K562 (cell line): ENCODE measurements around the gene KIF5A. TPM values are rescaled to one million over a fixed set of nuclear protein-coding genes. Genes with fewer than 3 reads are reported as not detected.

Source experiments
- ATAC-seq: fragments of 200-7000 bp; cut with Tn5 transposase; 3 replicates; pipeline ENCODE4 v1.9.1; 2020; ENCODE audit warnings: moderate library complexity
- BruUV-seq: library from RNA; stranded (reverse); fragments of 400-500 nt; replicated peaks from 2 replicates; lab custom pipeline; 2021; lab: Mats Ljungman, UMichigan
- CTCF ChIA-PET: fragments of 300-600 bp; formaldehyde crosslinking; extraction: SDS; loops from one replicate; lab custom pipeline; 2021; ENCODE audit warnings: low intra/inter-chr PET ratio; lab: Yijun Ruan, JAX
- POLR2A ChIA-PET: fragments of 300-600, 350-650 bp; sonication (Branson Sonifier 250); formaldehyde crosslinking; extraction: SDS; loops from one replicate; lab custom pipeline; 2021; ENCODE audit warnings: antibody characterized with exemption, inconsistent platforms; lab: Yijun Ruan, JAX
- DNase-seq, 4 experiments: peaks; one replicate each; pipeline versions ENCODE4 v3.0.0 to v3.0.0-alpha.2; 2011 to 2018; ENCODE audit warnings: low spot score in 3 of 4, mixed read lengths in 3 of 4; ENCODE audit errors: extremely low read depth in 1 of 4
- FAIRE-seq: peaks from 2 replicates; lab custom pipeline; 2011; peaks lifted over from hg19 to GRCh38; lab: Jason Lieb, UNC
- H2AFZ ChIP-seq: 2 replicates; pipeline ENCODE4 v1.6.0; 2011; ENCODE audit warnings: low read depth, low read length, control low read depth, inconsistent platforms
- H3K27ac ChIP-seq: fragments of 200-600 bp; 3 replicates; pipeline ENCODE4 v1.8.0; 2011; ENCODE audit warnings: low read depth, mild to moderate bottlenecking, control low read depth, inconsistent platforms, low read length, moderate library complexity, mixed read lengths; ENCODE audit errors: extremely low read depth
- H3K27me3 ChIP-seq, 2 experiments: fragments of 300-600 bp in 1 of 2; 2 replicates in 1 of 2; 3 replicates in 1 of 2; pipeline versions ENCODE4 v1.6.0 to v1.8.0; 2011; ENCODE audit warnings: inconsistent platforms in 2 of 2, low read length in 2 of 2, mild to moderate bottlenecking in 1 of 2, mixed read lengths in 1 of 2, moderate library complexity in 1 of 2; ENCODE audit not compliant: control insufficient read depth in 2 of 2, insufficient read depth in 2 of 2
- H3K36me3 ChIP-seq: fragments of 300-600 bp; 3 replicates; pipeline ENCODE4 v1.8.0; 2011; ENCODE audit warnings: mild to moderate bottlenecking, low read length, inconsistent platforms; ENCODE audit not compliant: control insufficient read depth, insufficient read depth
- H3K4me1 ChIP-seq, 2 experiments: fragments of 200-600 bp in 1 of 2; replicated peaks in 1 of 2; 2 replicates in 1 of 2; 3 replicates in 1 of 2; pipeline versions ENCODE4 v1.5.1 to v1.8.0; 2011; ENCODE audit warnings: inconsistent platforms in 2 of 2, low read length in 2 of 2, mild to moderate bottlenecking in 1 of 2, mixed read lengths in 1 of 2, moderate library complexity in 1 of 2; ENCODE audit not compliant: control insufficient read depth in 2 of 2, insufficient read depth in 2 of 2
- H3K4me2 ChIP-seq: 2 replicates; pipeline ENCODE4 v1.6.1; 2011; ENCODE audit warnings: low read length, control low read depth, inconsistent platforms, mixed read lengths; ENCODE audit not compliant: insufficient read depth
- H3K4me3 ChIP-seq: fragments of 200-600 bp; sonication (generic), shearing (Covaris generic); 2 replicates; pipeline ENCODE4 v1.5.1; 2016; ENCODE audit warnings: control low read depth, inconsistent platforms
- H3K79me2 ChIP-seq: fragments of 200-600 bp; 3 replicates; pipeline ENCODE4 v1.8.0; 2011; ENCODE audit warnings: low read length, inconsistent platforms; ENCODE audit not compliant: control insufficient read depth, insufficient read depth
- H3K9ac ChIP-seq, 2 experiments: 2 replicates each; pipeline versions ENCODE4 v1.6.0 to v1.6.1; 2011; ENCODE audit warnings: low read depth in 2 of 2, low read length in 2 of 2, control low read depth in 1 of 2, inconsistent platforms in 1 of 2, mild to moderate bottlenecking in 1 of 2, mixed read lengths in 1 of 2; ENCODE audit not compliant: insufficient read depth in 1 of 2
- H3K9me1 ChIP-seq: one replicate; pipeline ENCODE4 v1.6.0; 2011; ENCODE audit warnings: inconsistent platforms, mild to moderate bottlenecking, low read length, moderate library complexity; ENCODE audit not compliant: control insufficient read depth, insufficient read depth
- H3K9me3 ChIP-seq: replicated peaks from 2 replicates; pipeline ENCODE4 v1.5.1; 2011; ENCODE audit warnings: low read depth, low read length, inconsistent platforms; ENCODE audit not compliant: control insufficient read depth, insufficient read depth
- H4K20me1 ChIP-seq: replicated peaks from 2 replicates; pipeline ENCODE4 v1.6.1; 2011; ENCODE audit warnings: low read length, inconsistent platforms, mixed read lengths; ENCODE audit not compliant: control insufficient read depth, insufficient read depth
- BHLHE40 ChIP-seq: IDR thresholded peaks from 2 replicates; pipeline ENCODE4 v1.6.1; 2011; ENCODE audit warnings: low read length, improper control_type of control experiment
- ELF2 ChIP-seq: fragments of 250-450 bp; sonication (Bioruptor Pico); IDR thresholded peaks from 2 replicates; pipeline ENCODE4 v1.5.0; 2021; ENCODE audit warnings: mild to moderate bottlenecking
- MGA ChIP-seq: fragments of 450-650 bp; IDR thresholded peaks from 2 replicates; pipeline ENCODE4 v1.6.1; 2016; ENCODE audit warnings: mild to moderate bottlenecking, moderate library complexity
- UBTF ChIP-seq, 2 experiments: IDR thresholded peaks; 2 replicates each; pipeline ENCODE4 v1.6.1; 2012; ENCODE audit warnings: improper control_type of control experiment in 2 of 2, low read depth in 2 of 2, low read length in 2 of 2, borderline replicate concordance in 1 of 2
- ZFP36 ChIP-seq: fragments of 150-350 bp; IDR thresholded peaks from 2 replicates; pipeline ENCODE4 v1.6.1; 2018; ENCODE audit warnings: low read length, low read depth; ENCODE audit not compliant: partially characterized antibody
- ZNF436 ChIP-seq: fragments of 250-450, 450-650 bp; sonication (Bioruptor Pico); formaldehyde crosslinking; IDR thresholded peaks from 2 replicates; pipeline ENCODE4 v1.7.0; 2020; ENCODE audit warnings: mild to moderate bottlenecking
- ZNF699 ChIP-seq: fragments of 250-450 bp; sonication (Bioruptor Pico); IDR thresholded peaks from 2 replicates; pipeline ENCODE4 v1.8.0; 2021; ENCODE audit warnings: mild to moderate bottlenecking, moderate library complexity; ENCODE audit not compliant: insufficient replicate concordance
- WGBS: fragments of 100-300 bp; shearing (Covaris generic); methylation state at CpG from one replicate; pipeline ENCODE4 v1.1.6; 2016; ENCODE audit warnings: low coverage, mixed read lengths; ENCODE audit not compliant: insufficient coverage; ENCODE audit errors: missing lambda C conversion rate; 5-methylcytosine and 5-hydroxymethylcytosine counted together
- in situ Hi-C: fragments of 300-500 bp; cut with MboI; formaldehyde crosslinking; loops from 4 replicates; pipeline ENCODE4 v1.15.0; 2018; ENCODE audit warnings: inconsistent platforms, mixed read lengths
- intact Hi-C: fragments of 100-400 bp; cut with micrococcal nuclease; formaldehyde crosslinking; loops from 2 replicates; pipeline ENCODE4 v1.14.2; 2022
- polyA plus RNA-seq, 8 experiments: library from polyadenylated mRNA; depleted of rRNA in 4 of 8; stranded (reverse) in 5 of 8; unstranded in 3 of 8; fragments of >200 nt; fragmentation: Nextera tagmentation in 2 of 8; fragmentation: Illumina TruSeq in 1 of 8; extraction: Ambion mirVana in 2 of 8; extraction: Trizol in 1 of 8; gene quantifications; 2 replicates each; pipeline versions ENCODE4 v1.2.1 to v1.2.3, GENCODE V29; 2011 to 2014; ENCODE audit warnings: inconsistent platforms in 1 of 8, missing spikeins in 1 of 8
- total RNA-seq, 7 experiments: library from RNA; depleted of rRNA in 6 of 7; stranded (reverse); fragments of >200 nt in 6 of 7; fragmentation: Illumina TruSeq in 2 of 7; extraction: Trizol in 2 of 7; gene quantifications; 2 replicates each; pipeline versions ENCODE4 v1.2.1 to v1.2.3, GENCODE V29; 2011 to 2021; ENCODE audit warnings: low replicate concordance in 1 of 7

Gene KIF5A
- total and polyA plus RNA-seq, 9 of the 15 experiments (the other 6 are each of a cell fraction or from before 2014, with no cell fraction given) = 3.4 to 17.7 (median 8.0) TPM

GRCh38 chr12:57620936-57621496, 71.2 kb downstream of the KIF5A start:
- ATAC-seq (peak; percentile 3; the same call in 2 of the 3 replicates), DNase-seq (no peak), FAIRE-seq (peak; percentile 15)
- BruUV-seq = no TSS peak
- H3K9me1 ChIP-seq = no peaks in the 10 kb centered on the region
- ChIA-PET CTCF (interaction anchor here (2.7 kb wide), 1 partner anchor 39 kb away, joined by 36 read pairs; no protein-coding TSS in a partner anchor), POLR2A (interaction anchor here (0.7 to 1.4 kb wide), 7 partner anchors 9 to 255 kb away, joined by 3 to 5 read pairs (median 4); partner anchors contain the start of genes ARHGEF25, B4GALNT1, DDIT3 and TSPAN31)
- in situ Hi-C loops (no loop called here), intact Hi-C loops (loop anchor here (1.0 to 5.0 kb wide), 2 partner anchors 38 to 99 kb away; partner anchors contain the start of genes DDIT3 and MBD6)
- peaks cover 8% of the 10 kb centered on the region; the same call in 2 of the 3 replicates for H3K36me3 ChIP-seq
- H3K4me2 ChIP-seq = peak overlapping the region; percentile 76
- H3K27ac ChIP-seq = no peak overlapping the region
- H4K20me1 ChIP-seq = no peaks in the 10 kb centered on the region
- H3K4me3 ChIP-seq = no peak overlapping the region
- H3K4me1 ChIP-seq = peaks cover 34 to 41% of the 10 kb centered on the region in 2 experiments
- H2AFZ ChIP-seq = peak overlapping the region; percentile 94
- no peaks in the 10 kb centered on the region for H3K27me3 ChIP-seq
- H3K9me3 ChIP-seq = no peaks in the 10 kb centered on the region
- no peaks in the 10 kb centered on the region for H3K79me2 ChIP-seq
- peak overlapping the region; percentile 27 to 90; a peak in 2 of 4 replicates for H3K9ac ChIP-seq
- 79% methylated on average over 30 of the region's 42 CpGs for WGBS
- TF ChIP-seq ZFP36 = no peak
- no peak for TF ChIP-seq ZNF699 (CRISPR knock-in tag)
- no peak for TF ChIP-seq ZNF436 (CRISPR knock-in tag)
- TF ChIP-seq MGA = 0 out of 2 replicates have a peak, but pooled peaks have one; percentile 68
- TF ChIP-seq BHLHE40 = peak; percentile 33; the same call in 1 of the 2 replicates
- TF ChIP-seq ELF2 (CRISPR knock-in tag) = no peak
- TF ChIP-seq UBTF (IDR thresholded peaks at IDR 0.05; ENCODE audit: borderline replicate concordance in 1 of 2, low read depth in 2 of 2, low read length in 2 of 2) = no peak
